MM.1S (cell line): Measurements from ENCODE around the gene EP400.
"Not testable (repeated sequence)": the region's sequence is repeated elsewhere in the genome, so short reads cannot be mapped to it uniquely, and the experiment has no call there.

Experiments used
- CTCF ChIP-seq: fragments of 300-600 bp; sonication (generic); IDR thresholded peaks from 2 replicates; pipeline ENCODE4 v1.5.1; 2016; ENCODE audit warnings: antibody characterized with exemption, low read length, mixed read lengths
- EZH2 ChIP-seq: fragments of 300-600 bp; sonication (generic); optimal IDR thresholded peaks from 2 replicates; pipeline ENCODE3; 2017; ENCODE audit warnings: low read depth, mild to moderate bottlenecking, antibody characterized with exemption, low read length, mixed read lengths
- EZH2phosphoT487 ChIP-seq: fragments of 300-600 bp; sonication (generic); IDR thresholded peaks from 2 replicates; pipeline ENCODE4 v1.6.1; 2018; ENCODE audit warnings: antibody characterized with exemption, low read length

GRCh38 chr12:132080515-132080914, 130.8 kb downstream of the EP400 start:
- not testable (repeated sequence) for TF ChIP-seq CTCF, EZH2, EZH2phosphoT487
